Caco-2 (cell line): Measurements from ENCODE around the gene JARID2. TPM values are rescaled to one million over a fixed set of nuclear protein-coding genes. Genes with fewer than 3 reads are reported as not detected.

Source experiments
- BruUV-seq: library from RNA; stranded (reverse); fragments of 400-500 nt; replicated peaks from 2 replicates; lab custom pipeline; 2021; lab: Mats Ljungman, UMichigan
- CTCF ChIA-PET: fragments of 300-600 bp; sonication (Branson Sonifier 250); formaldehyde crosslinking; loops from one replicate; lab custom pipeline; 2022; ENCODE audit warnings: antibody characterized with exemption; lab: Charles Lee
- POLR2A ChIA-PET: fragments of 300-600 bp; sonication (Branson Sonifier 250); formaldehyde crosslinking; loops from one replicate; lab custom pipeline; 2022; ENCODE audit warnings: antibody characterized with exemption; lab: Charles Lee
- DNase-seq, 2 experiments: peaks; one replicate each; pipeline versions ENCODE4 v3.0.0 to v3.0.0-alpha.2; 2020 to 2022
- H3K27me3 ChIP-seq: replicated peaks from 2 replicates; pipeline ENCODE4 v1.6.0; 2011; ENCODE audit warnings: low read length; ENCODE audit not compliant: control insufficient read depth, insufficient read depth
- H3K36me3 ChIP-seq: 2 replicates; pipeline ENCODE4 v1.5.1; 2011; ENCODE audit warnings: low read length; ENCODE audit not compliant: control insufficient read depth, insufficient read depth
- H3K4me1 ChIP-seq: fragments of 250-450 bp; sonication (Bioruptor Pico); 2 replicates; pipeline ENCODE4 v1.5.1; 2020; ENCODE audit warnings: mild to moderate bottlenecking
- H3K4me3 ChIP-seq: 2 replicates; pipeline ENCODE4 v1.5.1; 2011; ENCODE audit warnings: low read depth, mild to moderate bottlenecking, control low read depth, low read length
- H3K9me3 ChIP-seq: fragments of 250-450 bp; sonication (Bioruptor Pico); 2 replicates; pipeline ENCODE4 v1.5.1; 2020; ENCODE audit warnings: mild to moderate bottlenecking, moderate library complexity
- H3K27ac Mint-ChIP-seq: one replicate; pipeline ENCODE4 v1.8.0; 2022; ENCODE audit warnings: mixed read lengths; ENCODE audit not compliant: unreplicated experiment
- H3K27me3 Mint-ChIP-seq: one replicate; pipeline ENCODE4 v1.8.0; 2022; ENCODE audit warnings: mixed read lengths; ENCODE audit not compliant: insufficient read depth, unreplicated experiment
- H3K36me3 Mint-ChIP-seq: one replicate; pipeline ENCODE4 v1.8.0; 2022; ENCODE audit warnings: mild to moderate bottlenecking, mixed read lengths; ENCODE audit not compliant: insufficient read depth, unreplicated experiment
- H3K4me1 Mint-ChIP-seq: one replicate; pipeline ENCODE4 v1.8.0; 2022; ENCODE audit warnings: low read depth, mixed read lengths; ENCODE audit not compliant: unreplicated experiment
- H3K4me3 Mint-ChIP-seq: one replicate; pipeline ENCODE4 v1.8.0; 2022; ENCODE audit warnings: mild to moderate bottlenecking, moderate library complexity, mixed read lengths; ENCODE audit not compliant: unreplicated experiment
- H3K9me3 Mint-ChIP-seq: one replicate; pipeline ENCODE4 v1.8.0; 2022; ENCODE audit warnings: mixed read lengths; ENCODE audit not compliant: unreplicated experiment
- intact Hi-C: fragments of 100-400 bp; cut with micrococcal nuclease; formaldehyde crosslinking; loops from one replicate; pipeline ENCODE4 v1.10.0; 2022; ENCODE audit not compliant: unreplicated experiment
- total RNA-seq: library from RNA; stranded (reverse); gene quantifications from 2 replicates; pipeline ENCODE4 v1.2.3, GENCODE V29; 2022
- TF ChIP-seq, protein P1 (sequence below), 2 experiments: fragments of 200-600 bp in 1 of 2; IDR thresholded peaks; 1 replicate in 1 of 2; 2 replicates in 1 of 2; pipeline versions ENCODE4 v1.5.1 to v1.8.0; 2011 to 2022; ENCODE audit warnings: antibody characterized with exemption in 1 of 2, control low read depth in 1 of 2, inconsistent platforms in 1 of 2, low read depth in 1 of 2, low read length in 1 of 2, mild to moderate bottlenecking in 1 of 2, moderate library complexity in 1 of 2; ENCODE audit not compliant: insufficient read depth in 1 of 2, severe bottlenecking in 1 of 2, unreplicated experiment in 1 of 2

The JARID2 gene
- total RNA-seq, 1 experiment from 2014 or later: 18.3 TPM

DNA sequence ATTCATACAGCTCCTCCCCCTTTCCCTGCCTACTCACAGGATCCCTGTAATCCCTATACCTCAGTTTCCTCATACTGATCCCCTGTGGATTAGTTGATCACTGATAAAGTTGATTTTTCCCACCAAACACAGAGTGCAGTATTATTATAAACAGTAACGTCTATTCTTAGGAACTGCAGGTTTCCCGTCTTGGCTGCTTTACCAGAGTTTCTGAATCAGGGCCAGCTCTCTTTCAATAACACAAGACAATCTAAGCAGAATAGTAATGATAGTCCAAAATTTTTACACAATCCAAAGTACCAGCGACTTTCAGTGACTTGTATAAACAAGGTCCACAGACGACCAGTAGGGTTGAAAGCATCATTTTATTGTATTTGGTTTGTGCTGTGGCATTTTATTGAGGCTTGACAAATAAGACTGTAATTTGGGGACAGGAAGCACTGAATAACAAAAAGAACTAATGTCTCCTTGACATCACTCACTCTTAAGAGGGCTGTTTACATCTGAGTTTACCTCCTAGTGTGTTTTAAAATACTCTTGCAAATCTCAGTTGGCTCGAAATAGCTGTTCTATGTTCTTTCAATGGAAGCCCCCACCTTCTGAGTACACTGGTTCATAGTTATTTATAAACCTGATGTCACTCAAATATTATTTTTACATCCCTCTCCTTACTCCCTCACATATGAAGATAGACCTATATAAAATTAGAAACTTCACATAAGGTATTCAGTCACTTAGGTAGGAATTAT lies 6.1 kb upstream of the JARID2 start:
- intact Hi-C loops: loop anchor here (10.0 kb wide), 1 partner anchor 205 kb away; no protein-coding TSS in a partner anchor
- H3K9me3 ChIP-seq: no peaks in the 10 kb centered on the region
- Mint-ChIP-seq H3K4me1 (no peaks in the 10 kb centered on the region), H3K9me3 (no peaks in the 10 kb centered on the region), H3K36me3 (peaks cover 5% of the 10 kb centered on the region), H3K4me3 (no peak overlapping the region), H3K27ac (no peak overlapping the region), H3K27me3 (no peaks in the 10 kb centered on the region)
- no TSS peak for BruUV-seq
- no peaks in the 10 kb centered on the region for H3K27me3 ChIP-seq
- POLR2A ChIA-PET: no interaction called here
- CTCF ChIA-PET: no interaction called here
- no peak overlapping the region for H3K4me3 ChIP-seq
- no peaks in the 10 kb centered on the region for H3K36me3 ChIP-seq
- TF ChIP-seq, protein P1, sequence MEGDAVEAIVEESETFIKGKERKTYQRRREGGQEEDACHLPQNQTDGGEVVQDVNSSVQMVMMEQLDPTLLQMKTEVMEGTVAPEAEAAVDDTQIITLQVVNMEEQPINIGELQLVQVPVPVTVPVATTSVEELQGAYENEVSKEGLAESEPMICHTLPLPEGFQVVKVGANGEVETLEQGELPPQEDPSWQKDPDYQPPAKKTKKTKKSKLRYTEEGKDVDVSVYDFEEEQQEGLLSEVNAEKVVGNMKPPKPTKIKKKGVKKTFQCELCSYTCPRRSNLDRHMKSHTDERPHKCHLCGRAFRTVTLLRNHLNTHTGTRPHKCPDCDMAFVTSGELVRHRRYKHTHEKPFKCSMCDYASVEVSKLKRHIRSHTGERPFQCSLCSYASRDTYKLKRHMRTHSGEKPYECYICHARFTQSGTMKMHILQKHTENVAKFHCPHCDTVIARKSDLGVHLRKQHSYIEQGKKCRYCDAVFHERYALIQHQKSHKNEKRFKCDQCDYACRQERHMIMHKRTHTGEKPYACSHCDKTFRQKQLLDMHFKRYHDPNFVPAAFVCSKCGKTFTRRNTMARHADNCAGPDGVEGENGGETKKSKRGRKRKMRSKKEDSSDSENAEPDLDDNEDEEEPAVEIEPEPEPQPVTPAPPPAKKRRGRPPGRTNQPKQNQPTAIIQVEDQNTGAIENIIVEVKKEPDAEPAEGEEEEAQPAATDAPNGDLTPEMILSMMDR (IDR thresholded peaks at IDR 0.05; ENCODE audit: insufficient read depth in 1 of 2, low read depth in 1 of 2, low read length in 1 of 2, severe bottlenecking in 1 of 2, unreplicated experiment in 1 of 2): no peak
- no peak for DNase-seq
- no peaks in the 10 kb centered on the region for H3K4me1 ChIP-seq

DNA sequence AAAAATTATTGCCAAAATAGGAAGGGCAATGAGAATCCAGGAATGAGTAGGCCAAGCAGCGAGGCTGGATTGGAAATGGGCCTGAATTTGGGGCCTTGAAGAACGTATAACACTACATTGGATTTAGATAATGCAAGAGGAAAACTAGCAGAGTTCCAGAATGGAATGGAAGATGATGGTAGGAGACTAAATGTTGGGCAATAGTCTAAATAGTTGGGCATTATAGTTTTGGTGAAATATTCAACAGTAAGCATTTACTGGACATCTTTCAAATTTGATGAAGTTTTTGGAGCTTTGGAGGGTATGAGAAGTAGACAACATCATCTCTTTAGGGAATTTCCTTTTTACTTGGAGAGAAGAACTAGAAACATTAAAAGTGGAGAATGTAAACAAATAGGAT lies 3.4 kb upstream of the JARID2 start:
- TF ChIP-seq, protein P1 (IDR thresholded peaks at IDR 0.05; ENCODE audit: insufficient read depth in 1 of 2, low read depth in 1 of 2, low read length in 1 of 2, severe bottlenecking in 1 of 2, unreplicated experiment in 1 of 2): no peak
- Mint-ChIP-seq H3K27ac (no peak overlapping the region), H3K36me3 (peaks cover 17% of the 10 kb centered on the region), H3K9me3 (no peaks in the 10 kb centered on the region), H3K4me3 (no peak overlapping the region), H3K27me3 (no peaks in the 10 kb centered on the region), H3K4me1 (no peaks in the 10 kb centered on the region)
- POLR2A ChIA-PET: no interaction called here
- no peaks in the 10 kb centered on the region for H3K36me3 ChIP-seq
- H3K4me3 ChIP-seq: no peak overlapping the region
- CTCF ChIA-PET: no interaction called here
- DNase-seq: no peak
- no peaks in the 10 kb centered on the region for H3K27me3 ChIP-seq
- no TSS peak for BruUV-seq
- no peaks in the 10 kb centered on the region for H3K9me3 ChIP-seq
- H3K4me1 ChIP-seq: no peaks in the 10 kb centered on the region
- intact Hi-C loops: loop anchor here (10.0 kb wide), 1 partner anchor 202 kb away; no protein-coding TSS in a partner anchor

DNA sequence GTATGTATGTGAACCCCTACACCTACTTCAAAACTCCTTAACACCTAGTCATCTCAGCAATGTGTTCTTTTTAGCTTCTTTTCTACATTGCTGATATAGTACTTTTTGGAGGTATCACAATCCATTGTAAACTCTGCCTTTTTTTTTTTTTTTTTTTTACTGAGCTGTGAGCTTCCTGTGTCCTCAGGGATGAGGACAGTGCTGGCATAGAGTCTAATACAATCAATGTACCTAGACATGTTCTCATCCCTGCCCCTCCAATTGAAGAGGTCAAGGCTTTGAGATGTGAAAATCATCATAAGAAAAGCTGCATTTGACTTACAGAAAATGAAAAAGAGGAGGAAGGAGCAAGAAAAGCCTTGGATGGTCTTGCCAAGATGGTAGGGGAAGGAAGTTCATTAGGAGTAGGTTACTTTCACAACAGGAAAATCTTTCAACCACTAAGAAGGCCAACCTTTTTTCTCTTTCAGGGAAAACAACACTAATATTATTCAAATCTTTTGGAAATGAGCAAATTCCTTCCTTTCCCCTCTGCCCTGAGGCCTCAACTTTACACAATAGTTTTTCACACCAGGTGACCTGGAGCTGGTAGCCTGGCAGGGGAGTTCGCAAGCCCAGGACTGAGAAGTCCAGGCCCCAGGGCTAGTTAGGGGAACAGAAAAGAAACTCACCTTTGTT lies 2.8 kb upstream of the JARID2 start:
- H3K27me3 ChIP-seq: no peaks in the 10 kb centered on the region
- H3K9me3 ChIP-seq: no peaks in the 10 kb centered on the region
- POLR2A ChIA-PET: interaction anchor here (0.6 kb wide), 1 partner anchor 57 kb away, joined by 3 read pairs; no protein-coding TSS in a partner anchor
- H3K4me3 ChIP-seq: no peak overlapping the region
- Mint-ChIP-seq H3K27ac (no peak overlapping the region), H3K9me3 (no peaks in the 10 kb centered on the region), H3K4me1 (no peaks in the 10 kb centered on the region), H3K27me3 (no peaks in the 10 kb centered on the region), H3K36me3 (peaks cover 22% of the 10 kb centered on the region), H3K4me3 (no peak overlapping the region)
- H3K36me3 ChIP-seq: no peaks in the 10 kb centered on the region
- BruUV-seq: no TSS peak
- TF ChIP-seq, protein P1 (IDR thresholded peaks at IDR 0.05; ENCODE audit: insufficient read depth in 1 of 2, low read depth in 1 of 2, low read length in 1 of 2, severe bottlenecking in 1 of 2, unreplicated experiment in 1 of 2): no peak
- intact Hi-C loops: loop anchor here (10.0 kb wide), 1 partner anchor 202 kb away; no protein-coding TSS in a partner anchor
- CTCF ChIA-PET: no interaction called here
- DNase-seq: no peak
- H3K4me1 ChIP-seq: no peaks in the 10 kb centered on the region
